ENCODE measurements around the gene VCL. TPM values are rescaled to one million over a fixed set of nuclear protein-coding genes. Genes with fewer than 3 reads are reported as not detected.

VCL gene
- total and polyA plus RNA-seq, 9 of the 15 experiments (the other 6 are each of a cell fraction or from before 2014, with no cell fraction given), result 29.8 to 186 (median 76.4) TPM

- no peak for DNase-seq (ENCODE audit: extremely low read depth in 1 of 4, low spot score in 3 of 4)
- peaks cover 21% of the 10 kb centered on the region; the same call in 2 of the 3 replicates for H3K36me3 ChIP-seq (ENCODE audit: control insufficient read depth, insufficient read depth, low read length)
- peak overlapping the region; percentile 7; the same call in 1 of the 2 replicates for H3K4me2 ChIP-seq (ENCODE audit: insufficient read depth, low read length)
- no peaks in the 10 kb centered on the region for H3K9me3 ChIP-seq (replicated peaks; ENCODE audit: control insufficient read depth, insufficient read depth, low read depth, low read length)
- H3K4me1 ChIP-seq (replicated peaks in 1 of 2; ENCODE audit: control insufficient read depth in 2 of 2, insufficient read depth in 2 of 2, low read length in 2 of 2), result peaks cover 13 to 30% of the 10 kb centered on the region in 2 experiments; a peak in 4 of 5 replicates
- ATAC-seq, result no peak; the same call in 2 of the 3 replicates
- H3K27ac ChIP-seq (ENCODE audit: extremely low read depth, low read depth, low read length), result no peak overlapping the region
- 23% methylated on average over 4 of the region's 4 CpGs for WGBS (ENCODE audit: insufficient coverage, low coverage, missing lambda C conversion rate)
- BruUV-seq (replicated peaks), result no TSS peak
- in situ Hi-C loops (cut with MboI) (no loop called here), intact Hi-C loops (cut with micrococcal nuclease) (loop anchor here (1.0 to 5.0 kb wide), 2 partner anchors 101 to 172 kb away; no protein-coding TSS in a partner anchor)
- peaks cover 95% of the 10 kb centered on the region for H3K79me2 ChIP-seq (ENCODE audit: control insufficient read depth, insufficient read depth, low read length)
- peak; percentile 22; the same call in 1 of the 2 replicates for TF ChIP-seq CTBP1 (IDR thresholded peaks at IDR 0.05; ENCODE audit: borderline replicate concordance)
- TF ChIP-seq ZMIZ1 (IDR thresholded peaks at IDR 0.05; ENCODE audit: low read depth in 2 of 2, low read length in 2 of 2), result 0 out of 4 replicates have a peak, but pooled peaks of 1 of the 2 experiments have one; percentile 2
- no peak for TF ChIP-seq MAX (CRISPR knock-in tag; IDR thresholded peaks at IDR 0.05)
- H3K9me1 ChIP-seq (ENCODE audit: control insufficient read depth, insufficient read depth, low read length), result no peaks in the 10 kb centered on the region
- CTCF ChIA-PET (ENCODE audit: low intra/inter-chr PET ratio), result interaction anchor here (2.3 kb wide), 1 partner anchor 173 kb away, joined by 8 read pairs; no protein-coding TSS in a partner anchor
- H3K9ac ChIP-seq (ENCODE audit: insufficient read depth in 1 of 2, low read depth in 2 of 2, low read length in 2 of 2), result peak overlapping the region in 1 of 2 experiments; percentile 18; a peak in 1 of 4 replicates
- no peak for FAIRE-seq
- no peak overlapping the region for H3K4me3 ChIP-seq
- POLR2A ChIA-PET, result interaction anchor here (1.1 to 1.6 kb wide), 5 partner anchors 9 to 31 kb away, joined by 3 to 4 read pairs (median 4); no protein-coding TSS in a partner anchor
- no peak overlapping the region for H2AFZ ChIP-seq (ENCODE audit: low read depth, low read length)
- 0 out of 2 replicates have a peak, but pooled peaks cover 3% of the 10 kb centered on the region for H4K20me1 ChIP-seq (replicated peaks; ENCODE audit: control insufficient read depth, insufficient read depth, low read length)
- H3K27me3 ChIP-seq (ENCODE audit: control insufficient read depth in 2 of 2, insufficient read depth in 2 of 2, low read length in 2 of 2), result no peaks in the 10 kb centered on the region
These were observed 60.2 kb downstream of the VCL start for GRCh38 chr10:74058071-74058470.

Data from K562 (cell line).